ENCODE measurements around the gene KDM6B.

The KDM6B gene

GRCh38 chr17:7833795-7834541 is at the start of gene KDM6B:
Gene KDM6B, plus strand, starts transcription at chr17:7834217. Its CDS starts 11,338 bp downstream, at chr17:7845555.
- DNase-seq (ENCODE audit: low read depth): peak; percentile 94

GRCh38 chr17:7786866-7787265 is 47.2 kb upstream of the KDM6B start:
- DNase-seq (ENCODE audit: low read depth): no peak

- no peak for DNase-seq (ENCODE audit: low read depth)
Measured at GRCh38 chr17:7789131-7789530, 44.9 kb upstream of the KDM6B start.

GRCh38 chr17:7790150-7790549 is 43.9 kb upstream of the KDM6B start:
- no peak for DNase-seq (ENCODE audit: low read depth)

- DNase-seq (ENCODE audit: low read depth): no peak
Measured at GRCh38 chr17:7792611-7793010, 41.4 kb upstream of the KDM6B start.

GRCh38 chr17:7794075-7794663 is 39.8 kb upstream of the KDM6B start:
- DNase-seq (ENCODE audit: low read depth): no peak

- DNase-seq (ENCODE audit: low read depth): no peak
Measured at GRCh38 chr17:7797976-7798375, 36.0 kb upstream of the KDM6B start.

- DNase-seq (ENCODE audit: low read depth): no peak
Measured at GRCh38 chr17:7798839-7799238, 35.2 kb upstream of the KDM6B start.

- DNase-seq (ENCODE audit: low read depth): no peak
Measured at GRCh38 chr17:7803981-7804380, 30.0 kb upstream of the KDM6B start.

GRCh38 chr17:7806587-7806986 is 27.4 kb upstream of the KDM6B start:
- no peak for DNase-seq (ENCODE audit: low read depth)

GRCh38 chr17:7807206-7807605 is 26.8 kb upstream of the KDM6B start:
- DNase-seq (ENCODE audit: low read depth): no peak

GRCh38 chr17:7809086-7809790 is 24.8 kb upstream of the KDM6B start:
- DNase-seq (ENCODE audit: low read depth): no peak

- DNase-seq (ENCODE audit: low read depth): peak; percentile 54
Measured at GRCh38 chr17:7809791-7810343, 24.1 kb upstream of the KDM6B start.

- DNase-seq (ENCODE audit: low read depth): no peak
Measured at GRCh38 chr17:7811251-7811650, 22.8 kb upstream of the KDM6B start.

GRCh38 chr17:7814969-7815368 is 19.0 kb upstream of the KDM6B start:
- DNase-seq (ENCODE audit: low read depth): no peak

GRCh38 chr17:7816926-7817642 is 16.9 kb upstream of the KDM6B start:
- no peak for DNase-seq (ENCODE audit: low read depth)

- no peak for DNase-seq (ENCODE audit: low read depth)
Measured at GRCh38 chr17:7817643-7817964, 16.4 kb upstream of the KDM6B start.

GRCh38 chr17:7818026-7818425 is 16.0 kb upstream of the KDM6B start:
- no peak for DNase-seq (ENCODE audit: low read depth)

GRCh38 chr17:7818746-7819645 is 15.0 kb upstream of the KDM6B start:
- no peak for DNase-seq (ENCODE audit: low read depth)

GRCh38 chr17:7820231-7820630 is 13.8 kb upstream of the KDM6B start:
- no peak for DNase-seq (ENCODE audit: low read depth)

GRCh38 chr17:7822126-7822525 is 11.9 kb upstream of the KDM6B start:
- no peak for DNase-seq (ENCODE audit: low read depth)
